Daoy (cell line): ENCODE results near the gene MORF4L1. TPM values are rescaled to one million over a fixed set of nuclear protein-coding genes. Genes with fewer than 3 reads are reported as not detected.

Experiments
- DNase-seq: peaks from one replicate; pipeline ENCODE4 v3.0.0-alpha.2; 2015; ENCODE audit warnings: low read depth
- total RNA-seq: library from RNA; depleted of rRNA; stranded (reverse); fragments of >200 nt; shearing (Covaris generic); gene quantifications from 2 replicates; pipeline ENCODE4 v1.2.3, GENCODE V29; 2014; rRNA removed

MORF4L1 gene
- total RNA-seq, 1 experiment from 2014 or later = 334 TPM

DNA sequence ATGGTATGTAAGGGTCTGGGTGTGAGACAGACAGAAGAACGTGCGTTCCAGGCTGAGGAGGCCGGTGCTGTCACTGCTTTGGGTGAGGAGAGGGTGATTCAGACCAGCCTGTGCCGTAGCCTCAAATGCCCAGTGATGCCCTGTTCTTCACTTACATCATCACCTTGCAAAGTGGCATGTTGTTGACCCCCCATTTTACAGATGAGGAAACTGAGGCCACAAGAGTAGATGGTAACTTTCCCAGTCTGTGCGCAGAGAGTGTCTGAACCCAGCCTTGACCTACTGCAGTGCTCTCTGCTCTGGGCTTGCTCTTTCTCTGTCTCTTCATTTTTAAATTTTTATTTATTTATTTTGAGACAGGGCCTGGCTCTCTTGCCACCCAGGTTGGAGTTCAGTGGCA, 73.8 kb downstream of the MORF4L1 start:
- no peak for DNase-seq

DNA sequence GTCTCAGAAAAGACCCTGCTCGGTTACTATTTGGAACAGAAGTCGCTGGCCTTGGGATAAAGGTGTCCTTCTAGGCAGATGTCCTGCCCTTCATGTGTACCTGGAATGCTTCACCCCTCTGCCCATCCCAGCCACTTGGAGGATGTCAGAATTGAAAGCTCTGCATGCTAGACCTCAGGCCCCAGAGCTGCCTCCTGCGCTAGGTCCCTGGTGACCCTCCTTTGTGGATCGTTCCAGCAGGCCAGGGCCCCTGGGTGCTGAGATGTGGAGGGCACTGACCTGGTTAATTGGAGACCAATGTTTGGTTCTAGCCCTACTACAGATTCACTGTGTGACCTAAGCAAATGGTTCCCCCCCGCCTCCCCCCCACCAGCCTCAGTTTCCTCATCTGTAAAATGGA, 74.8 kb downstream of the MORF4L1 start:
- DNase-seq = no peak

Other genes starting within 250 kb of the MORF4L1 start
- 0.06 TPM in 1 of 2 replicates, not detected in the other for gene CHRNB4, start 231.7 kb upstream of the MORF4L1 start, total RNA-seq
- gene ADAMTS7, start 61.4 kb upstream of the MORF4L1 start, total RNA-seq = 1.1 and 1.8 TPM in 2 replicates
- 8.2 and 27.5 TPM in 2 replicates for gene CTSH, start 72.2 kb downstream of the MORF4L1 start, total RNA-seq
- not detected in 2 replicates for gene RASGRF1, start 217.9 kb downstream of the MORF4L1 start, total RNA-seq